Peyer's patch (tissue), 4 donors: Measurements from ENCODE around the gene HEXIM1. TPM values are rescaled to one million over a fixed set of nuclear protein-coding genes. Genes with fewer than 3 reads are reported as not detected.
A peak's percentile ranks its signal among the peaks of the same experiment; 100 is the strongest.
"Not testable (repeated sequence)": the region's sequence is repeated elsewhere in the genome, so short reads cannot be mapped to it uniquely, and the experiment has no call there.

ENCODE experiments used
- DNase-seq, 3 donors: peaks; one replicate each; pipeline ENCODE4 v3.0.0-alpha.2; 2017 to 2019
- H3K27ac ChIP-seq, 4 donors: fragments of 200-600 bp; sonication (generic); one replicate each; pipeline ENCODE4 v1.5.1; 2016 to 2019
- H3K27me3 ChIP-seq, 2 donors: fragments of 200-600 bp; sonication (generic); one replicate each; pipeline ENCODE4 v1.5.1; 2019
- H3K36me3 ChIP-seq, 3 donors: fragments of 200-600 bp; sonication (generic); one replicate each; pipeline ENCODE4 v1.5.1; 2016 to 2019
- H3K4me1 ChIP-seq, 4 donors: fragments of 200-600 bp; sonication (generic); one replicate each; pipeline ENCODE4 v1.5.1; 2016 to 2019
- H3K4me3 ChIP-seq, 4 donors: fragments of 200-600 bp; sonication (generic); 1 replicate in 3 of 4; 2 replicates in 1 of 4; pipeline ENCODE4 v1.5.1; 2016 to 2019; ENCODE audit warnings: mild to moderate bottlenecking in 1 of 4
- H3K9me3 ChIP-seq, 4 donors: fragments of 200-600 bp; sonication (generic); one replicate each; pipeline ENCODE4 v1.5.1; 2016 to 2019; ENCODE audit warnings: mild to moderate bottlenecking in 1 of 4
- POLR2A ChIP-seq, 2 donors: fragments of 450-650 bp; IDR thresholded peaks; one replicate each; pipeline ENCODE4 v1.5.1; 2017; ENCODE audit warnings: antibody characterized with exemption in 2 of 2, mild to moderate bottlenecking in 2 of 2, moderate library complexity in 2 of 2
- total RNA-seq, 4 donors: library from RNA; depleted of rRNA; stranded (reverse); fragments of >200 nt; gene quantifications; one replicate each; pipeline ENCODE4 v1.1.0, GENCODE V29; 2016
- TF ChIP-seq, protein P1 (sequence below), 6 experiments: fragments of 450-650 bp in 4 of 6; fragments of 200-600 bp in 2 of 6; sonication (generic) in 1 of 6; IDR thresholded peaks; one replicate each; pipeline ENCODE4 v1.5.1; 2017 to 2019; ENCODE audit warnings: antibody characterized with exemption in 6 of 6, mild to moderate bottlenecking in 3 of 6, moderate library complexity in 1 of 6

The HEXIM1 gene
- total RNA-seq, 4 donors from 2014 or later = 24.3 to 41.8 (median 31.7) TPM

DNA sequence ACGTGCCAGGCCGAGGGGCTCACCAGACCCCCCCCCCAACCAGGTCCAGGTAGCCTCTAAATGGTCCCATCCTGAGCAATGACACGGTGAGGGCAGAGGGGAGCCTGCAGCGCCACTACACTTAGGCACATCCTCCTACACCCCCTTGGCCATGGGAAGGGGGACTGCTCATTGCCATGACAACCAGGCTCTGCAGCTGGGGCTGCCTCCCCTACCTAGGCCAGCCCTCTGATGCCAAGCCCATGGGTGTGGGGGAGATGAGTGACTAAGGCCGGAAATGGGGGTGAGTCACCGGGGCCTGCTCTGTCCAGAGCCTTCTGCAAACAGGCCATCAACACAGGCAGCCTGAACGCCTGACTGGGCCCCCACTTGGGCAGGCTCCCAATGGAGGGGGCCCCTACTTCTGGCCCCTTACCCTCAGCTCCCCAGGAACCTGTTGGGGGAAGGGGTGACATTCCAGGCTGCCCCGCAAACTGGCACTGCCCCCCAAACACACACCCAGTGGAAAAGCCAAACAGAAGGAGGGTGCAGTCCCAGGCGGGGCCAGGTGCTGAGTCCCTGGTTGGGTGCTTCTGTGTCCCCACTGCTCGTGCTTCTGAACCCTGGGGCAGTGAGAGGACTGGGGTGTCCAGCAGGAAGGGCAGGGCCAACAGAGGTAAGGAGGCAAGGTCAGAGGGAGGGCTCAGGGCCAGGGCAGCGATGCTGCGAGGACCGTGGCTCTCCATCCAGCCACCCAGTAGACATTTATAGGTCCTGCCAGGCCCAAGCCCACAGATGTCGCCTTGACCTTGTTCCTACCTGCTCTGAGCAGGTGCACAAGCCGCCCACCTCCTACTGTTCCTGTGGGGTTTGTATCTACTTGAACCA lies 24.1 kb upstream of the HEXIM1 start:
- peak in 2 of 3 donors; percentile 76 to 88 for DNase-seq
- H3K27me3 ChIP-seq = no peaks in the 10 kb centered on the region
- TF ChIP-seq POLR2A (IDR thresholded peaks at IDR 0.05) = no peak
- TF ChIP-seq, protein P1, sequence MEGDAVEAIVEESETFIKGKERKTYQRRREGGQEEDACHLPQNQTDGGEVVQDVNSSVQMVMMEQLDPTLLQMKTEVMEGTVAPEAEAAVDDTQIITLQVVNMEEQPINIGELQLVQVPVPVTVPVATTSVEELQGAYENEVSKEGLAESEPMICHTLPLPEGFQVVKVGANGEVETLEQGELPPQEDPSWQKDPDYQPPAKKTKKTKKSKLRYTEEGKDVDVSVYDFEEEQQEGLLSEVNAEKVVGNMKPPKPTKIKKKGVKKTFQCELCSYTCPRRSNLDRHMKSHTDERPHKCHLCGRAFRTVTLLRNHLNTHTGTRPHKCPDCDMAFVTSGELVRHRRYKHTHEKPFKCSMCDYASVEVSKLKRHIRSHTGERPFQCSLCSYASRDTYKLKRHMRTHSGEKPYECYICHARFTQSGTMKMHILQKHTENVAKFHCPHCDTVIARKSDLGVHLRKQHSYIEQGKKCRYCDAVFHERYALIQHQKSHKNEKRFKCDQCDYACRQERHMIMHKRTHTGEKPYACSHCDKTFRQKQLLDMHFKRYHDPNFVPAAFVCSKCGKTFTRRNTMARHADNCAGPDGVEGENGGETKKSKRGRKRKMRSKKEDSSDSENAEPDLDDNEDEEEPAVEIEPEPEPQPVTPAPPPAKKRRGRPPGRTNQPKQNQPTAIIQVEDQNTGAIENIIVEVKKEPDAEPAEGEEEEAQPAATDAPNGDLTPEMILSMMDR (IDR thresholded peaks at IDR 0.05) = no peak
- no peak overlapping the region for H3K4me3 ChIP-seq
- peak overlapping the region in 3 of 4 donors; percentile 10 to 83 (median 58) for H3K27ac ChIP-seq
- H3K9me3 ChIP-seq = no peaks in the 10 kb centered on the region
- H3K4me1 ChIP-seq = peaks cover 0 to 48% (median 8%) of the 10 kb centered on the region in 4 donors
- H3K36me3 ChIP-seq = no peaks in the 10 kb centered on the region

DNA sequence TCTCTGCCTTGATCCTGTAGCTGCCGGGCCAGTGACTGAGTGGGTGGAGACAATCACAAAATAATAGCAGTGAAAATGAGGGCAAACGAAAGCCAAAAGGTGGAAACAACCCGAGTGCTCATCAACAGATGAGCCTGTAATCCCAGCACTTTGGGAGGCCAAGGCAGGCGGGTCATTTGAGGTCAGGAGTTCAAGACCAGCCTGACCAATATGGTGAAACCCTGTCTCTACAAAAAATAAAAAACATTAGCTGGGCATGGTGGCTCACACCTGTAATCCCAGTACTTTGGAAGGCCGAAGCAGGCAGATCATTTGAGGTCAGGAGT lies 23.5 kb upstream of the HEXIM1 start:
- H3K27ac ChIP-seq = peak overlapping the region in 3 of 4 donors; percentile 10 to 83 (median 58)

DNA sequence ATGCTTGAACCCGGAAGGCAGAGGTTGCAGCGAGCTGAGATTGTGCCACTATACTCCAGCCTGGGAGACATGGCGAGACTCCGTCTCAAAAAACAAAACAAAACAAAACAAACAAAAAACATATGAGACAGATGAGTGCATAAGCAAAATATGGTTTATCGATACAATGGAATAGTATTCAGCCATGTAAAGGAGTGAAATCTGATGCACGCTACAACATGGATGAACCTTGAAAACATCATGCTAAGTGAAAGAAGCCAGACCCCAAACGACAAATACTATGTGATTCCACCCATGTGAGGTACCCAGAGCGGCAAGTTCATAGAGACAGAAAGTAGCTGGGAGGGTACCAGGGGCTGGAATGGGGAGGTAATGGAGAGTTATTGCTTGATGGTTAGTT lies 22.8 kb upstream of the HEXIM1 start:
- Histone ChIP-seq H3K27me3 (no peaks in the 10 kb centered on the region), H3K36me3 (no peaks in the 10 kb centered on the region), H3K9me3 (no peaks in the 10 kb centered on the region), H3K27ac (no peak overlapping the region), H3K4me3 (no peak overlapping the region), H3K4me1 (peaks cover 0 to 59% (median 10%) of the 10 kb centered on the region in 4 donors)
- DNase-seq = no peak
- TF ChIP-seq, protein P1 (IDR thresholded peaks at IDR 0.05) = no peak
- TF ChIP-seq POLR2A (IDR thresholded peaks at IDR 0.05) = no peak

More for the DNA sequence above, 23.5 kb upstream of the HEXIM1 start:
- H3K36me3 ChIP-seq, H3K9me3 ChIP-seq, H3K27me3 ChIP-seq, H3K4me3 ChIP-seq, DNase-seq: not testable (repeated sequence)
- H3K4me1 ChIP-seq = peaks cover 0 to 54% (median 9%) of the 10 kb centered on the region in 4 donors

DNA sequence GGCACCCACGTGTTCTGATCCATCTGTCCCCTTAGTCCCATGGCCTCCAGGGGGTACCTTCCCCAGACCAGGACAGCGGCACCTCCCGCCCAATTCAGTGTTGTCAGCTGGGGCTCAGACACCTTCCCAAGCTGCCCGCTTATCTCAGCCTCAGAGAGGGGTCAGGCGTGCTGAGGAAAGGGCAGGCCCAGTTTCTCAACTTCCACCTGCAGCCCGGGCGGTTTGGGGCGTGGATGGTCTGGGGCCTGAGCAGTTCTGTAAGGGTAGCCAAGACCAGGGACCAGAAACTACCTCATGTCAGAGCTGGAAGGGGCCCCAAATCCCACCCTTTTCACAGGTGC lies 21.1 kb upstream of the HEXIM1 start:
- Histone ChIP-seq H3K4me1 (peaks cover 8 to 70% (median 12%) of the 10 kb centered on the region in 4 donors), H3K27ac (peak overlapping the region in 2 of 4 donors; percentile 53 to 72), H3K4me3 (no peak overlapping the region), H3K9me3 (no peaks in the 10 kb centered on the region), H3K36me3 (no peaks in the 10 kb centered on the region), H3K27me3 (no peaks in the 10 kb centered on the region)
- TF ChIP-seq POLR2A (IDR thresholded peaks at IDR 0.05) = no peak
- TF ChIP-seq, protein P1 (IDR thresholded peaks at IDR 0.05) = no peak
- no peak for DNase-seq

DNA sequence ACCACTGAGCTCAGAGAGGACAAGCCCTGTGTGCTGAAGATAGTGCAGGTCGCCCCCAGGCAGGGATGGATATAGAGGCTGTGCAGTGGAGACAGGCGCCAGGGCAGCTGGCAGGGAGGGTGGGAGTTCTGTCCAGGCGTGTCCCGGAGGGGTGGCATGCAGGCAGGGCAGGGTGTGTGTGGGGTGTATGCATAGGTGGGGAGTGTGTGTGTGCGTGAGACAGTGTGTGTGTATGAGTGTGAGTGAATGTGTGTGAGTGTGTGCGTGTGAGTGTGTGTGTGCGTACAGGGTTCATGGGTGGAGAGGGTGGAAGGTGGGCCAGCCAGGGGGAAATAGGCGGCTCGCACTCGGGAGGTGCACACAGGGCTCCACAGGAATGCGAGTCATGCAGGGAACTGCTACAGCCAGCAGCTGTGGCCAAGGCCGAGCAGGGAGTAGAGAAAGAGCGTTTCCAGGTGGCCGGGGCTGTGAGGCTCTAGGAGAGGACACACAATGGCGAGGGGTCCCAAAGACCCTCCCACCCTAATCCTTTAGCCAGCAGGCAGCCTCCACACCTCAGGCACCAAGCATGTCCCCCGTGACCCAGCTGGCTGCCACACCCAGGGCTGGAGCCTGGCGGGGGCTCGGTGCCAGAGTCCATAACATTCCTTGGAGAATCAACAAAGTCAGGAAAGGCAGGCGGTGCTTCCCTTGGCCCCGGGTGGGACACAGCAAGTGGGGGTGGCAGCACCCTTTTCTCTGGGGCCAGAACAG lies 20.6 kb upstream of the HEXIM1 start:
- peak in 2 of 3 donors; percentile 80 to 84 for DNase-seq
- H3K4me3 ChIP-seq = peak overlapping the region in 1 of 4 donors; percentile 11
- H3K27ac ChIP-seq = peak overlapping the region in 3 of 4 donors; percentile 2 to 72 (median 53)
- H3K9me3 ChIP-seq = no peaks in the 10 kb centered on the region
- H3K36me3 ChIP-seq = no peaks in the 10 kb centered on the region
- H3K4me1 ChIP-seq = peaks cover 8 to 64% (median 12%) of the 10 kb centered on the region in 4 donors
- no peaks in the 10 kb centered on the region for H3K27me3 ChIP-seq
- TF ChIP-seq POLR2A (IDR thresholded peaks at IDR 0.05) = no peak
- TF ChIP-seq, protein P1 (IDR thresholded peaks at IDR 0.05) = no peak

DNA sequence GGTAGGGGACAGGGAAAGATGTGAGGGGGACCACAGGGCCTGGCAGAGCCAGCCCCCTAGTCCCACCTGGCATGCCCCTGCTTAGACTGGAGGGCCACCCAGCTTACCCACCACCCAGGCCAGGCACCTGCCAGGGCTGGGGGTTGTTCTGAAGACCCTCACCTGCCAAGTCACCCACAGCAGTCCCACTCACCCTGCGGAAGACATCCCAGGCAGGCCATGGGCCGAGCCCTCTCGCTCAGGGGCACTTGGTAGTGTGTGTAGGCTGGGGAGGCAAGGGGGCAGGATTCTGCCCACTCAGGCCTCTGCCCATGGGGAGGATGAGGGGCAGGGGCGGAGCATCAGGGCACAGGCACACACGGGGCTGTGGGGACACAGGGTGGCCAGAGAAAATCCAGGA lies 19.9 kb upstream of the HEXIM1 start:
- H3K9me3 ChIP-seq = no peaks in the 10 kb centered on the region
- no peaks in the 10 kb centered on the region for H3K36me3 ChIP-seq
- no peaks in the 10 kb centered on the region for H3K27me3 ChIP-seq
- H3K27ac ChIP-seq = peak overlapping the region in 3 of 4 donors; percentile 2 to 72 (median 53)
- TF ChIP-seq, protein P1 (IDR thresholded peaks at IDR 0.05) = no peak
- no peak for TF ChIP-seq POLR2A (IDR thresholded peaks at IDR 0.05)
- H3K4me3 ChIP-seq = peak overlapping the region in 1 of 4 donors; percentile 11
- H3K4me1 ChIP-seq = peaks cover 8 to 59% (median 11%) of the 10 kb centered on the region in 4 donors
- DNase-seq = no peak
